Upper lobe of left lung (tissue), 4 donors: Measurements from ENCODE around the gene MTHFD2.

Source experiments
- CTCF ChIP-seq, 6 experiments: fragments of 450-650 bp in 4 of 6; fragments of 200-600 bp in 2 of 6; sonication (generic) in 2 of 6; IDR thresholded peaks; one replicate each; pipeline ENCODE4 v1.5.1; 2016 to 2019; ENCODE audit warnings: antibody characterized with exemption in 6 of 6
- POLR2AphosphoS5 ChIP-seq, 2 donors: sonication (generic); formaldehyde crosslinking; IDR thresholded peaks; one replicate each; pipeline ENCODE4 v1.5.1; 2017; ENCODE audit warnings: antibody characterized with exemption in 2 of 2

GRCh38 chr2:74239346-74239745 is 40.9 kb downstream of the MTHFD2 start:
- no peak for TF ChIP-seq CTCF (IDR thresholded peaks at IDR 0.05)
- TF ChIP-seq POLR2AphosphoS5 (IDR thresholded peaks at IDR 0.05): no peak
